ENCODE measurements around the gene CORO6. TPM values are rescaled to one million over a fixed set of nuclear protein-coding genes. Genes with fewer than 3 reads are reported as not detected.

The CORO6 gene
- total RNA-seq, 1 experiment from 2014 or later = 2.3 TPM

DNA sequence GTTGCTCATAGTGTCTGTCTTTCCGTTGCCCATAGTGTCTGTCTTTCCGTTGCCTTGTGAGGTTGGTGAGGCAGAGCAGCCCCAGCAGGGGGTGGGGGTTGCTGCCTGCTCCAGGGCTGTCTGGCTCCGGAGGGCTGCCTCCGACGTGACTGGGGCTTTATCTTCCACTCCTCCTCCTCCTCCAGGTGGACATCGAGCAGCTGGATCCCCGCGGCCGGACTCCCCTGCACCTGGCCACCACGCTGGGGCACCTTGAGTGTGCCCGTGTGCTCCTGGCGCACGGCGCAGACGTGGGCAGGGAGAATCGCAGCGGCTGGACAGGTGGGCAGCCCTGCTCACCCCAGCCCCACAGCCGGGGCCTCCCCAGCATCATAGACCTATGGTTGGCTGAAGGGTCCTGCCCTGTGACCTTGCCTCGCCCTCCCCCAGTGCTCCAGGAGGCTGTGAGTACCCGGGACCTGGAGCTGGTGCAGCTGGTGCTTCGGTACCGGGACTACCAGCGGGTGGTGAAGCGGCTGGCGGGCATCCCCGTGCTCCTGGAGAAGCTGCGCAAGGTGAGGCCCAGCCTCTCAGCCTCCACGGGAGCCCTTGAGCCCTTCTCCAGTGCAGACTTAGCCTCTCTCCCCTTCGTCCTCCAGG is 15.0 kb downstream of the CORO6 start:
- Histone ChIP-seq H3K27ac (ENCODE audit: insufficient read length, low read depth, low read length) (no peak overlapping the region), H2BK15ac (ENCODE audit: low read depth, low read length) (no peak overlapping the region), H2BK120ac (ENCODE audit: low read depth, low read length, poor library complexity, severe bottlenecking) (no peak overlapping the region), H3K27me3 (ENCODE audit: insufficient read depth, low read length) (no peaks in the 10 kb centered on the region), H3K9ac (ENCODE audit: extremely low read depth, insufficient read length, low read length) (no peak overlapping the region), H2AFZ (ENCODE audit: low read length) (no peak overlapping the region), H3K18ac (ENCODE audit: insufficient read length, low read depth, low read length) (no peak overlapping the region), H3K14ac (ENCODE audit: insufficient read depth, low read length) (no peak overlapping the region), H3K23ac (ENCODE audit: insufficient read length, low read depth, low read length) (no peak overlapping the region), H3K79me2 (ENCODE audit: insufficient read depth, low read length) (no peaks in the 10 kb centered on the region), H2BK20ac (ENCODE audit: low read depth, low read length, poor library complexity, severe bottlenecking) (no peak overlapping the region), H3K23me2 (ENCODE audit: insufficient read length, low read depth, low read length, poor library complexity, severe bottlenecking) (no peaks in the 10 kb centered on the region), H3K56ac (ENCODE audit: insufficient read length, low read depth, low read length) (no peak overlapping the region), H2BK5ac (ENCODE audit: insufficient read length, low read length) (no peak overlapping the region), H2AK5ac (ENCODE audit: insufficient read length, low read length) (no peak overlapping the region), H3T11ph (ENCODE audit: low read length) (no peak overlapping the region), H3K4me1 (ENCODE audit: insufficient read depth, low read length) (no peaks in the 10 kb centered on the region), H4K20me1 (ENCODE audit: control insufficient read depth, insufficient read depth, insufficient read length) (no peaks in the 10 kb centered on the region), H3K4me2 (ENCODE audit: insufficient read depth, insufficient read length, low read length) (no peak overlapping the region), H3K9me3 (ENCODE audit: control insufficient read depth, low read depth, low read length) (no peaks in the 10 kb centered on the region), H4K5ac (ENCODE audit: insufficient read length, low read depth, low read length) (no peak overlapping the region), H3K4ac (ENCODE audit: low read depth, low read length) (no peak overlapping the region), H4K91ac (ENCODE audit: insufficient read length, low read depth, low read length) (no peak overlapping the region), H3K79me1 (ENCODE audit: insufficient read depth, low read depth, low read length, poor library complexity, severe bottlenecking) (no peaks in the 10 kb centered on the region), H4K8ac (replicated peaks; ENCODE audit: insufficient read length, low read depth, low read length) (no peak overlapping the region), H2BK12ac (ENCODE audit: insufficient read length, low read depth, low read length) (no peak overlapping the region)
- H3K4me3 Mint-ChIP-seq = no peak overlapping the region
- WGBS (ENCODE audit: extremely low coverage, insufficient read length, low lambda C conversion rate) = no CpG with 5 or more reads among the region's 29 CpGs
- no peaks in the 10 kb centered on the region; a peak in 1 of 5 replicates for H3K9me3 Mint-ChIP-seq
- DNase-seq = peak; percentile 31
- peaks cover 11% of the 10 kb centered on the region for H3K27me3 Mint-ChIP-seq (ENCODE audit: low read depth)
- H3K27ac Mint-ChIP-seq = no peak overlapping the region; a peak in 1 of 7 replicates
- peaks cover 0 to 12% of the 10 kb centered on the region in 2 experiments; a peak in 2 of 4 replicates for H3K4me1 Mint-ChIP-seq
- TF ChIP-seq, protein P1, sequence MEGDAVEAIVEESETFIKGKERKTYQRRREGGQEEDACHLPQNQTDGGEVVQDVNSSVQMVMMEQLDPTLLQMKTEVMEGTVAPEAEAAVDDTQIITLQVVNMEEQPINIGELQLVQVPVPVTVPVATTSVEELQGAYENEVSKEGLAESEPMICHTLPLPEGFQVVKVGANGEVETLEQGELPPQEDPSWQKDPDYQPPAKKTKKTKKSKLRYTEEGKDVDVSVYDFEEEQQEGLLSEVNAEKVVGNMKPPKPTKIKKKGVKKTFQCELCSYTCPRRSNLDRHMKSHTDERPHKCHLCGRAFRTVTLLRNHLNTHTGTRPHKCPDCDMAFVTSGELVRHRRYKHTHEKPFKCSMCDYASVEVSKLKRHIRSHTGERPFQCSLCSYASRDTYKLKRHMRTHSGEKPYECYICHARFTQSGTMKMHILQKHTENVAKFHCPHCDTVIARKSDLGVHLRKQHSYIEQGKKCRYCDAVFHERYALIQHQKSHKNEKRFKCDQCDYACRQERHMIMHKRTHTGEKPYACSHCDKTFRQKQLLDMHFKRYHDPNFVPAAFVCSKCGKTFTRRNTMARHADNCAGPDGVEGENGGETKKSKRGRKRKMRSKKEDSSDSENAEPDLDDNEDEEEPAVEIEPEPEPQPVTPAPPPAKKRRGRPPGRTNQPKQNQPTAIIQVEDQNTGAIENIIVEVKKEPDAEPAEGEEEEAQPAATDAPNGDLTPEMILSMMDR (conservative IDR thresholded peaks at IDR 0.05) = no peak
- peaks cover 2 to 8% (median 7%) of the 10 kb centered on the region in 3 experiments; a peak in 4 of 7 replicates for H3K36me3 Mint-ChIP-seq (ENCODE audit: insufficient read depth in 1 of 3, low read depth in 3 of 3)
